BE2C (cell line): ENCODE measurements around the gene PRKAR1B.

Source experiments
- DNase-seq: peaks from one replicate; pipeline ENCODE4 v3.0.0-alpha.2; 2020
- H3K27me3 ChIP-seq: fragments of 250-450 bp; sonication (Bioruptor Pico); 2 replicates; pipeline ENCODE4 v1.5.1; 2020; ENCODE audit warnings: mild to moderate bottlenecking
- H3K36me3 ChIP-seq: fragments of 250-450 bp; sonication (Bioruptor Pico); 2 replicates; pipeline ENCODE4 v1.5.1; 2020; ENCODE audit warnings: mild to moderate bottlenecking
- H3K4me1 ChIP-seq: fragments of 250-450 bp; sonication (Bioruptor Pico); 2 replicates; pipeline ENCODE4 v1.5.1; 2020
- H3K4me3 ChIP-seq: 2 replicates; pipeline ENCODE4 v1.5.1; 2011; ENCODE audit warnings: low read depth, low read length
- H3K9me3 ChIP-seq: fragments of 250-450 bp; sonication (Bioruptor Pico); 2 replicates; pipeline ENCODE4 v1.5.1; 2020
- TF ChIP-seq, protein P1 (sequence below): IDR thresholded peaks from 2 replicates; pipeline ENCODE4 v1.5.1; 2012; ENCODE audit warnings: mild to moderate bottlenecking, low read depth, low read length

Gene PRKAR1B

GRCh38 chr7:691361-692045, 35.6 kb downstream of the PRKAR1B start:
- TF ChIP-seq, protein P1, sequence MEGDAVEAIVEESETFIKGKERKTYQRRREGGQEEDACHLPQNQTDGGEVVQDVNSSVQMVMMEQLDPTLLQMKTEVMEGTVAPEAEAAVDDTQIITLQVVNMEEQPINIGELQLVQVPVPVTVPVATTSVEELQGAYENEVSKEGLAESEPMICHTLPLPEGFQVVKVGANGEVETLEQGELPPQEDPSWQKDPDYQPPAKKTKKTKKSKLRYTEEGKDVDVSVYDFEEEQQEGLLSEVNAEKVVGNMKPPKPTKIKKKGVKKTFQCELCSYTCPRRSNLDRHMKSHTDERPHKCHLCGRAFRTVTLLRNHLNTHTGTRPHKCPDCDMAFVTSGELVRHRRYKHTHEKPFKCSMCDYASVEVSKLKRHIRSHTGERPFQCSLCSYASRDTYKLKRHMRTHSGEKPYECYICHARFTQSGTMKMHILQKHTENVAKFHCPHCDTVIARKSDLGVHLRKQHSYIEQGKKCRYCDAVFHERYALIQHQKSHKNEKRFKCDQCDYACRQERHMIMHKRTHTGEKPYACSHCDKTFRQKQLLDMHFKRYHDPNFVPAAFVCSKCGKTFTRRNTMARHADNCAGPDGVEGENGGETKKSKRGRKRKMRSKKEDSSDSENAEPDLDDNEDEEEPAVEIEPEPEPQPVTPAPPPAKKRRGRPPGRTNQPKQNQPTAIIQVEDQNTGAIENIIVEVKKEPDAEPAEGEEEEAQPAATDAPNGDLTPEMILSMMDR, result no peak
- H3K9me3 ChIP-seq, result no peaks in the 10 kb centered on the region; the same call in 1 of the 2 replicates
- H3K4me3 ChIP-seq, result no peak overlapping the region
- DNase-seq, result no peak
- H3K4me1 ChIP-seq, result no peaks in the 10 kb centered on the region
- H3K27me3 ChIP-seq, result no peaks in the 10 kb centered on the region
- H3K36me3 ChIP-seq, result no peaks in the 10 kb centered on the region

GRCh38 chr7:690478-691360, 36.4 kb downstream of the PRKAR1B start:
- TF ChIP-seq, protein P1, result no peak
- Histone ChIP-seq H3K4me1 (no peaks in the 10 kb centered on the region), H3K36me3 (no peaks in the 10 kb centered on the region), H3K4me3 (no peak overlapping the region), H3K9me3 (no peaks in the 10 kb centered on the region; the same call in 1 of the 2 replicates), H3K27me3 (no peaks in the 10 kb centered on the region)
- DNase-seq, result no peak

DNA sequence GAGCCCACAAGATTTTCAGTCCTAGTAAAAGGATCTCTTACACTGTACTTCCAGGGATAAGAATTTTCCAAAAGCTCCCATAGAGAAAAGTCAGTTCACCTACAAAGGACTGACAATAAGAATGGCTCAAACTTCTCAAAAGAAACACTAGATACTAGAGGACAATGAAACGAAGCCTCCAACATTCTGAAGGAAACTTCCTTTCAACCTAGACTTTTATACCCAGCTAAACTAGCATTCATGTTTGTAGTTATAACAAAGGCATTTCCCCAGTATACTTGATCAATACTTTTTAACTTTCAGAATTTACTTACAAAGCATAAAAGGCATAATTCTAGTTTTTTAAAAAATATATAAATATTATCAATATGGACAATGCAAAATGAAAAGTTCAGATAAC, 41.5 kb downstream of the PRKAR1B start:
- TF ChIP-seq, protein P1, result no peak
- DNase-seq, result no peak
- peaks cover 3% of the 10 kb centered on the region for H3K9me3 ChIP-seq
- no peaks in the 10 kb centered on the region for H3K27me3 ChIP-seq
- no peaks in the 10 kb centered on the region for H3K4me1 ChIP-seq
- H3K4me3 ChIP-seq, result no peak overlapping the region
- H3K36me3 ChIP-seq, result no peaks in the 10 kb centered on the region

- Histone ChIP-seq H3K4me3 (no peak overlapping the region), H3K9me3 (peaks cover 3% of the 10 kb centered on the region), H3K36me3 (no peaks in the 10 kb centered on the region), H3K4me1 (no peaks in the 10 kb centered on the region), H3K27me3 (no peaks in the 10 kb centered on the region)
- no peak for DNase-seq
- TF ChIP-seq, protein P1, result no peak
Measured at GRCh38 chr7:684416-684815, 42.7 kb downstream of the PRKAR1B start.

DNA sequence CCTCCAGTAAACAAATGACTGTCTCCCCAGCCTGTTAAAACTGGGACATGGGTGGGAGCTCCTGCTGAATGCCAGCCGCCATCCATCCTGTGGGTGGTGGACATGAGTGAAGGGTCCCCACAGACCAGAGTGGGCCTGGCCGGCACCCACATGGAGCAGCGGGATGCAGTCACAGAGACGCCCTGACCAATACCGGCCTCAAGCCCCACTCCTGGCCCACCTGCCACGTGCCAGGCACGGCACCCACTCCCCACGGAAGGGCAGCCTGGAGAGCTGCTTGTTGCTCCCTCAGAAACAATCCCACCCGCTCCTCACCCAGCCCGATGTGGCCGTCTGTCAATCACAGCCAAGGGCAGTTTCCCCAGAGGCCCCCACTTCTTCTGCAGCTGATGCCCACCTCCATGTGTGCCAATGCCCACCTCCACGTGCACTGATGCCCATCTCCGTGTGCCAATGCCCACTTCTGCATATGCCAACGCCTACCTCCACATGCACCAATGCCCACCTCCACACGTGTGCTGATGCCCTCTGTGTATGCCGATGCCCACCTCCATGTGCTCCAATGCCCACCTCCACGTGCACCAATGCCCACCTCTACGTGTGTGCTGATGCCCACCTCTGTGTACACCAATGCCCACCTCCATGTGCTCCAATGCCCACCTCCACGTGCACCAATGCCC, 43.4 kb downstream of the PRKAR1B start:
- TF ChIP-seq, protein P1, result no peak
- Histone ChIP-seq H3K27me3 (no peaks in the 10 kb centered on the region), H3K9me3 (peaks cover 3% of the 10 kb centered on the region; the same call in 1 of the 2 replicates)

More for the DNA sequence above, 43.4 kb downstream of the PRKAR1B start:
- Histone ChIP-seq H3K4me1 (no peaks in the 10 kb centered on the region), H3K36me3 (no peaks in the 10 kb centered on the region), H3K4me3 (no peak overlapping the region)
- no peak for DNase-seq
